Measurements from ENCODE around the gene CDC16. TPM values are rescaled to one million over a fixed set of nuclear protein-coding genes. Genes with fewer than 3 reads are reported as not detected.

The CDC16 gene
- total RNA-seq, 2 donors from 2014 or later = 60.5 to 88.0 TPM

- H3K27ac Mint-ChIP-seq = peak overlapping the region in 1 of 2 donors; percentile 22
- peaks cover 7 to 13% of the 10 kb centered on the region in 2 donors for H3K4me1 Mint-ChIP-seq (ENCODE audit: low read depth in 2 of 2)
- H3K36me3 Mint-ChIP-seq = no peaks in the 10 kb centered on the region
- no peak overlapping the region for H3K4me3 Mint-ChIP-seq
- H3K9me3 Mint-ChIP-seq = no peaks in the 10 kb centered on the region
- DNase-seq (ENCODE audit: low spot score) = no peak
- peak in 1 of 2 donors; percentile 41 for ATAC-seq
- peaks cover 0 to 11% of the 10 kb centered on the region in 2 donors for H3K27me3 Mint-ChIP-seq
Observed at GRCh38 chr13:114211446-114212157, 23.1 kb upstream of the CDC16 start.

GRCh38 chr13:114212158-114212495, 22.6 kb upstream of the CDC16 start:
- Mint-ChIP-seq H3K36me3 (no peaks in the 10 kb centered on the region), H3K4me1 (ENCODE audit: low read depth in 2 of 2) (peaks cover 7 to 13% of the 10 kb centered on the region in 2 donors), H3K4me3 (no peak overlapping the region), H3K27me3 (peaks cover 0 to 11% of the 10 kb centered on the region in 2 donors), H3K9me3 (no peaks in the 10 kb centered on the region), H3K27ac (no peak overlapping the region)
- ATAC-seq (no peak), DNase-seq (ENCODE audit: low spot score) (no peak)

GRCh38 chr13:114213980-114214379, 20.7 kb upstream of the CDC16 start:
- DNase-seq (ENCODE audit: low spot score) (no peak), ATAC-seq (no peak)

GRCh38 chr13:114219392-114219791, 15.3 kb upstream of the CDC16 start:
- no peak for DNase-seq (ENCODE audit: low spot score)
- no peaks in the 10 kb centered on the region for H3K36me3 Mint-ChIP-seq
- H3K4me1 Mint-ChIP-seq (ENCODE audit: low read depth in 2 of 2) = peaks cover 15 to 16% of the 10 kb centered on the region in 2 donors
- H3K4me3 Mint-ChIP-seq = no peak overlapping the region
- no peaks in the 10 kb centered on the region for H3K9me3 Mint-ChIP-seq
- ATAC-seq = no peak
- H3K27me3 Mint-ChIP-seq = no peaks in the 10 kb centered on the region
- no peak overlapping the region for H3K27ac Mint-ChIP-seq

More at GRCh38 chr13:114213980-114214379, 20.7 kb upstream of the CDC16 start:
- H3K27me3 Mint-ChIP-seq = peaks cover 0 to 11% of the 10 kb centered on the region in 2 donors
- no peaks in the 10 kb centered on the region for H3K36me3 Mint-ChIP-seq
- no peak overlapping the region for H3K27ac Mint-ChIP-seq
- H3K9me3 Mint-ChIP-seq = no peaks in the 10 kb centered on the region
- peaks cover 7 to 13% of the 10 kb centered on the region in 2 donors for H3K4me1 Mint-ChIP-seq (ENCODE audit: low read depth in 2 of 2)
- H3K4me3 Mint-ChIP-seq = no peak overlapping the region

GRCh38 chr13:114222461-114222968, 12.2 kb upstream of the CDC16 start:
- DNase-seq (ENCODE audit: low spot score) = no peak
- Mint-ChIP-seq H3K27me3 (peaks cover 0 to 4% of the 10 kb centered on the region in 2 donors), H3K4me1 (ENCODE audit: low read depth in 2 of 2) (peaks cover 31 to 34% of the 10 kb centered on the region in 2 donors), H3K4me3 (no peak overlapping the region), H3K9me3 (no peaks in the 10 kb centered on the region), H3K36me3 (no peaks in the 10 kb centered on the region), H3K27ac (peak overlapping the region; percentile 4 to 44)
- no peak for ATAC-seq

- Mint-ChIP-seq H3K4me1 (ENCODE audit: low read depth in 2 of 2) (peaks cover 32 to 38% of the 10 kb centered on the region in 2 donors), H3K27ac (peak overlapping the region; percentile 6 to 81), H3K36me3 (no peaks in the 10 kb centered on the region), H3K27me3 (peaks cover 0 to 7% of the 10 kb centered on the region in 2 donors), H3K4me3 (no peak overlapping the region), H3K9me3 (no peaks in the 10 kb centered on the region)
- ATAC-seq (no peak), DNase-seq (ENCODE audit: low spot score) (no peak)
Observed at GRCh38 chr13:114224201-114224600, 10.5 kb upstream of the CDC16 start.

GRCh38 chr13:114225610-114226009, 9.1 kb upstream of the CDC16 start:
- Mint-ChIP-seq H3K27ac (no peak overlapping the region), H3K9me3 (no peaks in the 10 kb centered on the region), H3K36me3 (no peaks in the 10 kb centered on the region), H3K27me3 (peaks cover 4 to 7% of the 10 kb centered on the region in 2 donors), H3K4me3 (no peak overlapping the region), H3K4me1 (ENCODE audit: low read depth in 2 of 2) (peaks cover 27 to 38% of the 10 kb centered on the region in 2 donors)
- ATAC-seq (no peak), DNase-seq (ENCODE audit: low spot score) (no peak)

- H3K4me1 Mint-ChIP-seq (ENCODE audit: low read depth in 2 of 2) = peaks cover 27 to 38% of the 10 kb centered on the region in 2 donors
- H3K27ac Mint-ChIP-seq = no peak overlapping the region
- ATAC-seq = no peak
- peaks cover 4 to 7% of the 10 kb centered on the region in 2 donors for H3K27me3 Mint-ChIP-seq
- no peak for DNase-seq (ENCODE audit: low spot score)
- no peaks in the 10 kb centered on the region for H3K36me3 Mint-ChIP-seq
- peak overlapping the region; percentile 39 for H3K4me3 Mint-ChIP-seq
- no peaks in the 10 kb centered on the region for H3K9me3 Mint-ChIP-seq
Observed at GRCh38 chr13:114226088-114226487, 8.6 kb upstream of the CDC16 start.

- H3K27me3 Mint-ChIP-seq = peaks cover 4 to 7% of the 10 kb centered on the region in 2 donors
- H3K9me3 Mint-ChIP-seq = no peaks in the 10 kb centered on the region
- H3K36me3 Mint-ChIP-seq = no peaks in the 10 kb centered on the region
- peaks cover 27 to 32% of the 10 kb centered on the region in 2 donors for H3K4me1 Mint-ChIP-seq (ENCODE audit: low read depth in 2 of 2)
- H3K4me3 Mint-ChIP-seq = peak overlapping the region; percentile 39
- peak; percentile 89 to 90 for ATAC-seq
- H3K27ac Mint-ChIP-seq = peak overlapping the region in 1 of 2 donors; percentile 19
- peak; percentile 86 for DNase-seq (ENCODE audit: low spot score)
Observed at GRCh38 chr13:114226699-114227323, 7.9 kb upstream of the CDC16 start.

- peak in 1 of 2 donors; percentile 25 for ATAC-seq
- Mint-ChIP-seq H3K4me3 (no peak overlapping the region), H3K36me3 (no peaks in the 10 kb centered on the region), H3K9me3 (no peaks in the 10 kb centered on the region), H3K27ac (peak overlapping the region in 1 of 2 donors; percentile 19), H3K27me3 (peaks cover 4 to 7% of the 10 kb centered on the region in 2 donors), H3K4me1 (ENCODE audit: low read depth in 2 of 2) (peaks cover 21 to 26% of the 10 kb centered on the region in 2 donors)
- DNase-seq (ENCODE audit: low spot score) = no peak
Observed at GRCh38 chr13:114227528-114227927, 7.2 kb upstream of the CDC16 start.

GRCh38 chr13:114228176-114228575, 6.5 kb upstream of the CDC16 start:
- Mint-ChIP-seq H3K9me3 (no peaks in the 10 kb centered on the region), H3K36me3 (no peaks in the 10 kb centered on the region), H3K4me3 (no peak overlapping the region), H3K27me3 (peaks cover 4 to 7% of the 10 kb centered on the region in 2 donors), H3K27ac (peak overlapping the region in 1 of 2 donors; percentile 19), H3K4me1 (ENCODE audit: low read depth in 2 of 2) (peaks cover 19 to 26% of the 10 kb centered on the region in 2 donors)
- ATAC-seq (no peak), DNase-seq (ENCODE audit: low spot score) (no peak)

GRCh38 chr13:114229506-114229905, 5.2 kb upstream of the CDC16 start:
- ATAC-seq = no peak
- H3K9me3 Mint-ChIP-seq = no peaks in the 10 kb centered on the region
- no peak overlapping the region for H3K4me3 Mint-ChIP-seq
- peaks cover 4 to 7% of the 10 kb centered on the region in 2 donors for H3K27me3 Mint-ChIP-seq
- DNase-seq (ENCODE audit: low spot score) = no peak
- H3K4me1 Mint-ChIP-seq (ENCODE audit: low read depth in 2 of 2) = peaks cover 19 to 25% of the 10 kb centered on the region in 2 donors
- no peaks in the 10 kb centered on the region for H3K36me3 Mint-ChIP-seq
- no peak overlapping the region for H3K27ac Mint-ChIP-seq

GRCh38 chr13:114230117-114230516, 4.6 kb upstream of the CDC16 start:
- DNase-seq (ENCODE audit: low spot score) (no peak), ATAC-seq (no peak)
- Mint-ChIP-seq H3K27me3 (peaks cover 4 to 7% of the 10 kb centered on the region in 2 donors), H3K9me3 (no peaks in the 10 kb centered on the region), H3K4me1 (ENCODE audit: low read depth in 2 of 2) (peaks cover 15 to 21% of the 10 kb centered on the region in 2 donors), H3K4me3 (no peak overlapping the region), H3K36me3 (no peaks in the 10 kb centered on the region), H3K27ac (no peak overlapping the region)

- H3K4me1 Mint-ChIP-seq (ENCODE audit: low read depth in 2 of 2) = peaks cover 16 to 22% of the 10 kb centered on the region in 2 donors
- H3K4me3 Mint-ChIP-seq = no peak overlapping the region
- no peak overlapping the region for H3K27ac Mint-ChIP-seq
- DNase-seq (ENCODE audit: low spot score) (no peak), ATAC-seq (no peak)
- no peaks in the 10 kb centered on the region for H3K36me3 Mint-ChIP-seq
- peaks cover 4 to 7% of the 10 kb centered on the region in 2 donors for H3K27me3 Mint-ChIP-seq
- H3K9me3 Mint-ChIP-seq = no peaks in the 10 kb centered on the region
Observed at GRCh38 chr13:114230575-114230974, 4.1 kb upstream of the CDC16 start.

Data from natural killer cell treated with Interleukin-12 subunit alpha and Interleukin-12 subunit beta and Interleukin-15 and Interleukin-18, amount 100 ng/mL, for 72 hours (primary cell).